ENCODE results near the gene TBC1D7.

TBC1D7 gene

DNA sequence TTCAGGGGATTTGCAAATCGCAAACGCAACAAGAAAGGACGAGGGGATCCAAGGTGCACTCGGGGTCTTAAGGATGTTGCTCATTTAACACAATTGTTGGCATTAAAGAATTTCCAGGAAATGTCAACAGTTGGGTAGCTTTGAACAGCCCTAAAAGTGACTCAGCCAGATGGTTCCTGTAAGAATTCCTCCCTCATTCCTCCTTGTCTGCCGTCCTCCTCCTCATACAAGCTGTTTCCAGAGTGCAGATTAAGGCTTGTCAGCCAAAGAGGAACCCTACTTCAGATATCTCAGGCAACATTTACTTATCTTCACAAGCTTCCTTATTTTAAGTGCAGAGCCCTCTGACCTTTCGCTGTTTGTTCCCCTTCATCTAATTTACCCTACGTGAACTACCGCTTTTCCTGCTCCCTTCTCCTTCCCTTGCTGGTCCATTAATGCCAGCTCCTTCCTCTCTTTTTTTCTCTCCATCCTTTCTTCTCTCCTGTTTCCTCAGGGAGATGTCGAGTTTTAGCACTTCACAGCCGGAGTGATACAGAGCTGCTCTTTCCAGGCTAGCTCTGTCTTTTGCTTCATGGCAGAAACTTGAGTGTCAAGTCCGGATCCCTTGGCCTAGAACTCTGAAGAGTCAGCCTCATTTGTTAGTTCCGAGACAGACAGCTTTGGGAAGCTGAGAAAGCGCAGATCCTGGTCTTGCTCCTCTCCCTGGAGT is 26.1 kb upstream of the TBC1D7 start (continued):
- TF ChIP-seq ZNF280D (tag by site-specific recombination; IDR thresholded peaks at IDR 0.05), result no peak

- Histone ChIP-seq H3K36me3 (ENCODE audit: control insufficient read depth in 2 of 2, insufficient read depth in 1 of 2, low read length in 2 of 2) (no peaks in the 10 kb centered on the region), H3K27ac (ENCODE audit: extremely low read depth, low read depth, low read length) (no peak overlapping the region), H3K4me1 (ENCODE audit: control insufficient read depth, insufficient read depth, low read length) (no peaks in the 10 kb centered on the region), H3K4me3 (ENCODE audit: low read depth, low read length) (no peak overlapping the region), H3K9me3 (ENCODE audit: control insufficient read depth, insufficient read depth, low read depth, low read length) (no peaks in the 10 kb centered on the region)
- POLR2A ChIA-PET, result no interaction called here
- no peak for TF ChIP-seq ZNF19 (tag by site-specific recombination; IDR thresholded peaks at IDR 0.05; ENCODE audit: low read depth)
- TF ChIP-seq ZBTB48 (tag by site-specific recombination; IDR thresholded peaks at IDR 0.05), result no peak
- TF ChIP-seq ZNF473 (tag by site-specific recombination; IDR thresholded peaks at IDR 0.05), result no peak
- TF ChIP-seq, protein P1, sequence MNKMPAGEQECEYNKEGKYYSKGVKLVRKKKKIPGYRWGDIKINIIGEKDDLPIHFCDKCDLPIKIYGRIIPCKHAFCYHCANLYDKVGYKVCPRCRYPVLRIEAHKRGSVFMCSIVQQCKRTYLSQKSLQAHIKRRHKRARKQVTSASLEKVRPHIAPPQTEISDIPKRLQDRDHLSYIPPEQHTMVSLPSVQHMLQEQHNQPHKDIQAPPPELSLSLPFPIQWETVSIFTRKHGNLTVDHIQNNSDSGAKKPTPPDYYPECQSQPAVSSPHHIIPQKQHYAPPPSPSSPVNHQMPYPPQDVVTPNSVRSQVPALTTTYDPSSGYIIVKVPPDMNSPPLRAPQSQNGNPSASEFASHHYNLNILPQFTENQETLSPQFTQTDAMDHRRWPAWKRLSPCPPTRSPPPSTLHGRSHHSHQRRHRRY (tag by site-specific recombination; IDR thresholded peaks at IDR 0.05), result no peak
- no peak for TF ChIP-seq ZNF239 (tag by site-specific recombination; IDR thresholded peaks at IDR 0.05)
- TF ChIP-seq ZNF280D (tag by site-specific recombination; IDR thresholded peaks at IDR 0.05), result no peak
- TF ChIP-seq ZNF48 (tag by site-specific recombination; IDR thresholded peaks at IDR 0.05), result no peak
- TF ChIP-seq ZNF211 (tag by site-specific recombination; IDR thresholded peaks at IDR 0.05; ENCODE audit: low read depth), result no peak
- no peak for TF ChIP-seq ZNF350 (tag by site-specific recombination; IDR thresholded peaks at IDR 0.05)
- no peak for TF ChIP-seq ZNF37A (tag by site-specific recombination; IDR thresholded peaks at IDR 0.05)
- TF ChIP-seq ZNF580 (tag by site-specific recombination; IDR thresholded peaks at IDR 0.05), result no peak
- no peak for TF ChIP-seq ZNF23 (tag by site-specific recombination; IDR thresholded peaks at IDR 0.05; ENCODE audit: borderline replicate concordance)
- CTCF ChIA-PET, result interaction anchor here (0.6 kb wide), 2 partner anchors 15 to 21 kb away, joined by 3 to 5 read pairs; no protein-coding TSS in a partner anchor
These were observed 23.8 kb upstream of the TBC1D7 start for GRCh38 chr6:13352165-13352564.

DNA sequence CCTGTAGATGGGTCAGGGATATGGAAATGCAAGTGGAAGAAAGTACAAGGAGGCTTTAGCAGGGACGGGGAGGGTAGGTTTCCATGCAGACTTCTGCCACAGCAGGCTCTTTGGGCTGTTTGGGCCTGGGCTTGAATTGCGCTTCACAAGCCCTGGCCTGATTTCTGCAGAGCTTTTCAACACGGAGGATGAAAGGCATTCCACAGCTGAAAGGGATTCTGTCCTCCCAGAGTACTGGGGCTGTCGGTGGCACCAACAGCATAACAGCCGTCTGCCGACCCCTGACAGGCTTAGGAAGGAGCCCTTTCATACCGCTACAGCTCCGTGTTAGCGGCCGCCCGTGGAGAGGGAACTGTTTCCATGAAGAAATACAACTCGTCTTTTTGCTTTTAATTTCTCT is 22.9 kb upstream of the TBC1D7 start:
- Histone ChIP-seq H3K27ac (ENCODE audit: extremely low read depth, low read depth, low read length) (no peak overlapping the region), H3K36me3 (ENCODE audit: control insufficient read depth in 2 of 2, insufficient read depth in 1 of 2, low read length in 2 of 2) (no peaks in the 10 kb centered on the region), H3K4me1 (ENCODE audit: control insufficient read depth, insufficient read depth, low read length) (no peaks in the 10 kb centered on the region), H3K9me3 (ENCODE audit: control insufficient read depth, insufficient read depth, low read depth, low read length) (no peaks in the 10 kb centered on the region), H3K4me3 (ENCODE audit: low read depth, low read length) (no peak overlapping the region)
- POLR2A ChIA-PET, result no interaction called here
- CTCF ChIA-PET, result interaction anchor here (0.6 kb wide), 2 partner anchors 91 to 315 kb away, joined by 3 read pairs; no protein-coding TSS in a partner anchor
- TF ChIP-seq HOXD13 (CRISPR knock-in tag; IDR thresholded peaks at IDR 0.05; ENCODE audit: borderline replicate concordance), result no peak
- TF ChIP-seq ZEB2 (tag by site-specific recombination; IDR thresholded peaks at IDR 0.05), result no peak
- no peak for TF ChIP-seq HOXC10 (CRISPR knock-in tag; IDR thresholded peaks at IDR 0.05)
- TF ChIP-seq ZNF660 (tag by site-specific recombination; IDR thresholded peaks at IDR 0.05), result no peak
- no peak for TF ChIP-seq ZNF26 (tag by site-specific recombination; IDR thresholded peaks at IDR 0.05)
- no peak for TF ChIP-seq KLF1 (tag by site-specific recombination; IDR thresholded peaks at IDR 0.05)
- no peak for TF ChIP-seq MYNN (tag by site-specific recombination; IDR thresholded peaks at IDR 0.05; ENCODE audit: borderline replicate concordance)
- TF ChIP-seq, protein P2, sequence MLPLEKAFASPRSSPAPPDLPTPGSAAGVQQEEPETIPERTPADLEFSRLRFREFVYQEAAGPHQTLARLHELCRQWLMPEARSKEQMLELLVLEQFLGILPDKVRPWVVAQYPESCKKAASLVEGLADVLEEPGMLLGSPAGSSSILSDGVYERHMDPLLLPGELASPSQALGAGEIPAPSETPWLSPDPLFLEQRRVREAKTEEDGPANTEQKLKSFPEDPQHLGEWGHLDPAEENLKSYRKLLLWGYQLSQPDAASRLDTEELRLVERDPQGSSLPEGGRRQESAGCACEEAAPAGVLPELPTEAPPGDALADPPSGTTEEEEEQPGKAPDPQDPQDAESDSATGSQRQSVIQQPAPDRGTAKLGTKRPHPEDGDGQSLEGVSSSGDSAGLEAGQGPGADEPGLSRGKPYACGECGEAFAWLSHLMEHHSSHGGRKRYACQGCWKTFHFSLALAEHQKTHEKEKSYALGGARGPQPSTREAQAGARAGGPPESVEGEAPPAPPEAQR (tag by site-specific recombination; IDR thresholded peaks at IDR 0.05), result no peak
- TF ChIP-seq, protein P3, sequence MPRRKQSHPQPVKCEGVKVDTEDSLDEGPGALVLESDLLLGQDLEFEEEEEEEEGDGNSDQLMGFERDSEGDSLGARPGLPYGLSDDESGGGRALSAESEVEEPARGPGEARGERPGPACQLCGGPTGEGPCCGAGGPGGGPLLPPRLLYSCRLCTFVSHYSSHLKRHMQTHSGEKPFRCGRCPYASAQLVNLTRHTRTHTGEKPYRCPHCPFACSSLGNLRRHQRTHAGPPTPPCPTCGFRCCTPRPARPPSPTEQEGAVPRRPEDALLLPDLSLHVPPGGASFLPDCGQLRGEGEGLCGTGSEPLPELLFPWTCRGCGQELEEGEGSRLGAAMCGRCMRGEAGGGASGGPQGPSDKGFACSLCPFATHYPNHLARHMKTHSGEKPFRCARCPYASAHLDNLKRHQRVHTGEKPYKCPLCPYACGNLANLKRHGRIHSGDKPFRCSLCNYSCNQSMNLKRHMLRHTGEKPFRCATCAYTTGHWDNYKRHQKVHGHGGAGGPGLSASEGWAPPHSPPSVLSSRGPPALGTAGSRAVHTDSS (tag by site-specific recombination; IDR thresholded peaks at IDR 0.05), result no peak

All from HEK293 (cell line).